Gastrocnemius medialis (tissue), 4 donors: ENCODE measurements around the gene NPAS1. TPM values are rescaled to one million over a fixed set of nuclear protein-coding genes. Genes with fewer than 3 reads are reported as not detected.

Experiments
- ATAC-seq, 2 donors: fragments of 150-250 bp; one replicate each; pipeline ENCODE4 v1.9.1; 2016
- DNase-seq, 2 donors: peaks; one replicate each; pipeline ENCODE4 v3.0.0-alpha.2; 2019
- H3K27ac ChIP-seq, 4 donors: fragments of 200-600 bp; sonication (generic); 1 replicate in 1 of 4; 2 replicates in 3 of 4; pipeline ENCODE4 v1.5.1; 2016 to 2018; ENCODE audit warnings: mild to moderate bottlenecking in 2 of 4, moderate library complexity in 1 of 4
- H3K27me3 ChIP-seq, 3 donors: fragments of 200-600 bp; sonication (generic) in 2 of 3; 1 replicate in 1 of 3; 2 replicates in 2 of 3; pipeline versions ENCODE4 v1.5.1 to v1.6.0; 2016 to 2019; ENCODE audit warnings: mild to moderate bottlenecking in 1 of 3, moderate library complexity in 1 of 3
- H3K36me3 ChIP-seq, 2 donors: fragments of 200-600 bp; sonication (generic) in 1 of 2; one replicate each; pipeline ENCODE4 v1.5.1; 2017 to 2018
- H3K4me1 ChIP-seq, 2 donors: fragments of 200-600 bp; sonication (generic) in 1 of 2; one replicate each; pipeline ENCODE4 v1.5.1; 2016 to 2017; ENCODE audit warnings: mild to moderate bottlenecking in 2 of 2
- H3K4me3 ChIP-seq, 4 donors: fragments of 200-600 bp; sonication (generic) in 3 of 4; 1 replicate in 1 of 4; 2 replicates in 3 of 4; pipeline ENCODE4 v1.5.1; 2016 to 2019; ENCODE audit warnings: mild to moderate bottlenecking in 2 of 4
- H3K9me3 ChIP-seq, 3 donors: fragments of 200-600 bp; sonication (generic) in 2 of 3; 1 replicate in 1 of 3; 2 replicates in 2 of 3; pipeline ENCODE4 v1.5.1; 2016 to 2019
- POLR2A ChIP-seq, 2 donors: fragments of 450-650 bp; IDR thresholded peaks; one replicate each; pipeline ENCODE4 v1.6.1; 2017; ENCODE audit warnings: antibody characterized with exemption in 2 of 2, mild to moderate bottlenecking in 2 of 2, moderate library complexity in 2 of 2
- in situ Hi-C, 4 donors: fragments of 200-750 bp; cut with MboI; loops; one replicate each; pipeline versions ENCODE4 v1.15.0 to v1.8.0; 2017; ENCODE audit warnings: low sequenced_read_pairs in 4 of 4
- intact Hi-C: fragments of 100-400 bp; cut with DNase I; formaldehyde crosslinking; loops from one replicate; pipeline ENCODE4 v1.15.1; 2023; ENCODE audit warnings: low total_unique reads
- total RNA-seq, 4 donors: library from RNA; depleted of rRNA; stranded (reverse); fragments of >200 nt; gene quantifications; one replicate each; pipeline versions ENCODE4 v1.1.0 to v1.2.3, GENCODE V29; 2016
- TF ChIP-seq, protein P1 (sequence below), 5 experiments: fragments of 450-650 bp in 3 of 5; fragments of 200-600 bp in 2 of 5; sonication (generic) in 2 of 5; IDR thresholded peaks in 4 of 5; conservative IDR thresholded peaks in 1 of 5; 1 replicate in 4 of 5; 2 replicates in 1 of 5; pipeline ENCODE4 v1.5.1; 2016 to 2019; ENCODE audit warnings: antibody characterized with exemption in 5 of 5, mild to moderate bottlenecking in 3 of 5, moderate library complexity in 3 of 5

Gene NPAS1
- total RNA-seq, 4 donors from 2014 or later, result 0.61 to 1.1 TPM; not detected in 2

GRCh38 chr19:47093254-47093653, 73.6 kb downstream of the NPAS1 start:
- ATAC-seq (no peak), DNase-seq (no peak)
- intact Hi-C loops (no loop called here), in situ Hi-C loops (no loop called here)
- Histone ChIP-seq H3K27me3 (no peaks in the 10 kb centered on the region), H3K4me3 (no peak overlapping the region), H3K4me1 (peaks cover 49 to 52% of the 10 kb centered on the region in 2 donors), H3K27ac (peak overlapping the region; percentile 79 to 87 (median 84)), H3K36me3 (peaks cover 0 to 41% of the 10 kb centered on the region in 2 donors), H3K9me3 (no peaks in the 10 kb centered on the region)
- TF ChIP-seq POLR2A (IDR thresholded peaks at IDR 0.05), result no peak
- TF ChIP-seq, protein P1, sequence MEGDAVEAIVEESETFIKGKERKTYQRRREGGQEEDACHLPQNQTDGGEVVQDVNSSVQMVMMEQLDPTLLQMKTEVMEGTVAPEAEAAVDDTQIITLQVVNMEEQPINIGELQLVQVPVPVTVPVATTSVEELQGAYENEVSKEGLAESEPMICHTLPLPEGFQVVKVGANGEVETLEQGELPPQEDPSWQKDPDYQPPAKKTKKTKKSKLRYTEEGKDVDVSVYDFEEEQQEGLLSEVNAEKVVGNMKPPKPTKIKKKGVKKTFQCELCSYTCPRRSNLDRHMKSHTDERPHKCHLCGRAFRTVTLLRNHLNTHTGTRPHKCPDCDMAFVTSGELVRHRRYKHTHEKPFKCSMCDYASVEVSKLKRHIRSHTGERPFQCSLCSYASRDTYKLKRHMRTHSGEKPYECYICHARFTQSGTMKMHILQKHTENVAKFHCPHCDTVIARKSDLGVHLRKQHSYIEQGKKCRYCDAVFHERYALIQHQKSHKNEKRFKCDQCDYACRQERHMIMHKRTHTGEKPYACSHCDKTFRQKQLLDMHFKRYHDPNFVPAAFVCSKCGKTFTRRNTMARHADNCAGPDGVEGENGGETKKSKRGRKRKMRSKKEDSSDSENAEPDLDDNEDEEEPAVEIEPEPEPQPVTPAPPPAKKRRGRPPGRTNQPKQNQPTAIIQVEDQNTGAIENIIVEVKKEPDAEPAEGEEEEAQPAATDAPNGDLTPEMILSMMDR (IDR thresholded peaks at IDR 0.05 in 4 of 5, conservative IDR thresholded peaks at IDR 0.05 in 1 of 5), result no peak

DNA sequence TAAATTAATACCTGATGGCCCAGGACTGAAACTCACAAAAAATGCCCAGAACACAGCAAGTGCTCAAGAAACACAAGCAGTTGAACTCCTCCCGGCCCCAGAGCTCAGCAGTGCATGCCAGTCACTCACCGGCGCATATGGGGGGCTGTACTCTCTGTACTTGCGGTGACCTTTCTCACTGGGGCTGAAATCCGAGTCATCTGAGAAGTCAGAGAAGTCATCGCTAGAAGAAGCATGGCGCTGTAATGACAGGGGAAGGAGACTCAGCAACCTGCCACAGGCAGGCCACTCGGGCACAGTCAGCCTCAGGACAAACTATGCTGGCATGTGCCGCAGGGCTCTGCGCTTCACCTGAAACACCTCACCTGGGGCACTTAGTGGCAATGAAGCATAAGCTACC, 74.2 kb downstream of the NPAS1 start:
- Histone ChIP-seq H3K9me3 (no peaks in the 10 kb centered on the region), H3K4me1 (peaks cover 55 to 58% of the 10 kb centered on the region in 2 donors), H3K36me3 (peaks cover 0 to 36% of the 10 kb centered on the region in 2 donors), H3K27ac (peak overlapping the region; percentile 79 to 87 (median 84)), H3K4me3 (no peak overlapping the region), H3K27me3 (no peaks in the 10 kb centered on the region)
- intact Hi-C loops, result no loop called here
- DNase-seq (peak in 1 of 2 donors; percentile 53), ATAC-seq (peak in 1 of 2 donors; percentile 34)
- TF ChIP-seq, protein P1 (IDR thresholded peaks at IDR 0.05 in 4 of 5, conservative IDR thresholded peaks at IDR 0.05 in 1 of 5), result no peak
- TF ChIP-seq POLR2A (IDR thresholded peaks at IDR 0.05), result no peak
- in situ Hi-C loops, result no loop called here

DNA sequence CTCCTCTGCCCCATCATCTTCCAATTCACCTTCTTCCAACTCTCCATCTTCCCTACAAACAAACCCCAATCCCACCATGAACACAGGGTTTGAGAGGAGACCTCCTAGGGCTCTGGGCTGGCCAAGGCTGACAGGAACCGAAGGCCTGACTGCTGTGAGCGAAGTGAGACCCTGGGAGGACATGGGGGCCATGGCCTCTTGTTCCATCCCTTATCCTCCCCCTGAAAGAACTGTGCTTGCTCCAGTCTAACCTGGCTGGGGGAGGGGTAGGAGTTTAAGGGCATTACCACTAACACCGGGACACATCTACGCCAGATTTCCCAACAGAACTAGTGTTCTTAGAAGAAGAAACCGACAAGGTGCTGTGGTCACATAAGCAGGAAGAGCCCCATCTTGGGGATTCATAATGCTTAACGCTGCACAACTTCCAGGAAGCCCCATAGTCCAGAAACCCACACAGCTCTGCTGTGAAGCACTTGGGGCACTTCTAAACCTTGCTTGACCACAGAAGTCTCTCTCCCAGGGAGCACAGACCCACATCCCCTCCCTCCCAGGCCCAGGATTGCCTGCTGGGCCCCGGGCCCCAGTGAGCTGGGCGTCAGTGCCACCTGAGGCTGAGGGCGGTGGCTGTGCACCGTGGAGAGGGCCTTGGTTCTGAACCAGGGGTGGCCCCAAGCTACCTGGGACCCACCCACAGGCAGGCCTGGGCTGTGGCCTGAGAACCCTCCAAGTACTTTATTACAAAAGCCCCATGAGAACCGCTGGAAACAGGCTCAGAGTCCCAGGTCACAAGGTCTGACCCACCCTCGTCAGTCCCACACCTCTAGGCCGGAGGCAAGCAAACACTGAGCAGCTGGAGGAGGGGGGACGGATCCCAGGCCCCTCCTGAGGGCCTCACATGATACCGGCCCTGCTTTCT, 75.2 kb downstream of the NPAS1 start:
- DNase-seq (no peak), ATAC-seq (no peak)
- peaks cover 59 to 62% of the 10 kb centered on the region in 2 donors for H3K4me1 ChIP-seq
- H3K36me3 ChIP-seq, result peaks cover 0 to 26% of the 10 kb centered on the region in 2 donors
- H3K9me3 ChIP-seq, result no peaks in the 10 kb centered on the region
- intact Hi-C loops, result no loop called here
- in situ Hi-C loops, result no loop called here
- peak overlapping the region; percentile 79 to 87 (median 84) for H3K27ac ChIP-seq
- TF ChIP-seq, protein P1 (IDR thresholded peaks at IDR 0.05 in 4 of 5, conservative IDR thresholded peaks at IDR 0.05 in 1 of 5), result no peak
- TF ChIP-seq POLR2A (IDR thresholded peaks at IDR 0.05), result no peak
- H3K4me3 ChIP-seq, result no peak overlapping the region
- no peaks in the 10 kb centered on the region for H3K27me3 ChIP-seq

Other genes starting within 250 kb of the NPAS1 start
- gene SLC1A5, start 231.2 kb upstream of the NPAS1 start, total RNA-seq, result 10 to 100 TPM in 3 of 4 donors, 1 to 10 TPM in 1; 7.6 to 18.5 (median 10.7) TPM
- gene AP2S1, start 169.0 kb upstream of the NPAS1 start, total RNA-seq, result 10 to 100 TPM; 42.7 to 94.1 (median 64.9) TPM
- gene ARHGAP35, start 158.8 kb upstream of the NPAS1 start, total RNA-seq, result 10 to 100 TPM; 16.1 to 43.6 (median 32.7) TPM
- gene TMEM160, start 28.8 kb downstream of the NPAS1 start, total RNA-seq, result 10 to 100 TPM; 46.3 to 94.7 (median 71.5) TPM
- 10 to 100 TPM; 16.2 to 31.7 (median 22.8) TPM for gene ZC3H4, start 93.9 kb downstream of the NPAS1 start, total RNA-seq
- 10 to 100 TPM; 29.7 to 74.6 (median 46.4) TPM for gene SAE1, start 111.0 kb downstream of the NPAS1 start, total RNA-seq
- 1 to 10 TPM; 3.4 to 7.6 (median 4.2) TPM for gene BBC3, start 211.4 kb downstream of the NPAS1 start, total RNA-seq
- 10 to 100 TPM; 13.1 to 22.7 (median 18.5) TPM for gene CCDC9, start 236.7 kb downstream of the NPAS1 start, total RNA-seq